Renal cortex interstitium (tissue), 11 donors: Measurements from ENCODE around the gene TMBIM6. TPM values are rescaled to one million over a fixed set of nuclear protein-coding genes. Genes with fewer than 3 reads are reported as not detected.
"Not testable (repeated sequence)": the region's sequence is repeated elsewhere in the genome, so short reads cannot be mapped to it uniquely, and the experiment has no call there.

Experiments
- DNase-seq, 11 donors: peaks; one replicate each; pipeline ENCODE4 v3.0.0-alpha.2; 2013; ENCODE audit warnings: low read depth in 9 of 11, low spot score in 4 of 11; ENCODE audit errors: extremely low read depth in 1 of 11
- polyA plus RNA-seq, 3 donors: library from polyadenylated mRNA; unstranded; fragments of 120-200 nt; gene quantifications; one replicate each; pipeline ENCODE4 v1.2.1, GENCODE V29; 2013; ENCODE audit not compliant: insufficient read length in 3 of 3

TMBIM6 gene
- polyA plus RNA-seq, 3 donors: 665 to 770 (median 739) TPM

DNA sequence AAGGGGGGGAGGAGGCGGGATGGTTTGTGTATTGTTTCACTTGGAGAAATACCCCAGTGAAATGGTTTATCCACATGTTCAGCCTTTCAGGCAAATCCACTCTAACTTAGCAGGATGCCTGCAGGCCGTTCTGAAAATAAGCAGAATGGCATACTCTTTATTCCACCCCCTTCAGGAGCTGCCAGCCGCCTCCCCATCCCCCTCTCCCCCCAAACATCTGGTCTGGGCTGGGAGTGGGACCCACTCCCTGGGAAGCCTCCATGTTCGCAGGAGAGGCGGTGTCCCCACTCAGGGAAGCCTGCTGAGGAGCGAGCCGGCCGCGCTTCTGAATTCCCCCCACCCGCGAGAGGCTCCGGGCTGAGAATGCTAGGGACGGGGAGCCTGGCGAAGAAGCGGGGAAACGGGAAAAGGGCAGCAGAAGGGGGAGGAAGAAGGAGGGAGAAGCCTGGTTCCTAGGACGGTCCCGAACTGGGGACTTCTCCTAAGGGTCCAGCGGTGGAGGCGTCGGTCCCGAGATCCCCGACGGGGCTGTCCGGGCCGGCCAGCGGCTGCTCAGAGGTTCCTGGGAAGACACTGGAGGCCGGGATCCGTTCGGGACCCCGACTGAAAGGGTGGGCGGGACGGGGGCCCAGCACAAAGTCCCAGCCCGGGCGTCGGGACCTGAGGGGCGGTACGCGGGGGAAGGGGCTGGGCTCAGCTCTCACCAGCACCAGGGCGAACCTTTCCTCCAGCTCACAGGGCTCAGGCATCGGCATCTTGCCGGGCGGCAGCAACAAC, 34.8 kb upstream of the TMBIM6 start:
- peak in 4 of 11 donors; percentile 28 to 45 (median 39) for DNase-seq

DNA sequence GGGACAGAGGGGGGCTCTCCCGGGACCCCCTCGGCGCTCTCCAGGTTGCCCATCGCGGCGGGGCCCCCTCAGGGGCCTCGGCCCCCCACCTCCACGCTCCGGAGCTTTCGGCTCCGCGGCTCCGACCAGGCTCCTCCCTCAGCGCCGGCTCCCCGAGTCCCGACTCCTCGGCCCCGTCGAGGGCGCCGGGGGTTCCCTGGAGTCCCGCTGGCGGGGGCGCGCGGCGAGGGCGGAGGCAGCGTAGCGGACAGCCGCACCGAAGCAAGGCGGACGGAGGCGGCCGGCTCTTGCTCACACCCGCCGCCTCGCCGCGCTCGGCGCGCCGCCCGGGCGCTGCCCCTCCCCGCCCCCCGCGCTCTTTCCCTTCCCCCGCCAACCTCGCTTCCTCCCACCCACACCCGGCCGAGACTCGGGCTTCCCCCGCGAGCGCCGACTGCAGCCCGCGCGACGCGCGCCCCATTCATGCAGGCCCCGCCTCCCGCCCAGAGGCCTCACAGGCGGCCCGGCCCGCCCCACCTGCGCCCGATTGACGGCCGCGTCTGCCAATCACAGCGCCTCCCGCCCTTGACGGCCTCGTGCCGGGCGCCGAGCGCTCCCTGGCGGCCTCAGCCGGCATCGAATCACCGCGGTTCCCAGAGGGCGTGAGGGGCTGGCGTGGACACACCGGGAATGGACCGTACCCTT, 34.1 kb upstream of the TMBIM6 start, which contains the start of gene FMNL3:
TSS of gene FMNL3 (minus strand) at position 278 of the 684 bp plus-strand sequence. CDS start at position 53, 225 bp downstream.
- peak; percentile 85 to 97 (median 92) for DNase-seq

DNA sequence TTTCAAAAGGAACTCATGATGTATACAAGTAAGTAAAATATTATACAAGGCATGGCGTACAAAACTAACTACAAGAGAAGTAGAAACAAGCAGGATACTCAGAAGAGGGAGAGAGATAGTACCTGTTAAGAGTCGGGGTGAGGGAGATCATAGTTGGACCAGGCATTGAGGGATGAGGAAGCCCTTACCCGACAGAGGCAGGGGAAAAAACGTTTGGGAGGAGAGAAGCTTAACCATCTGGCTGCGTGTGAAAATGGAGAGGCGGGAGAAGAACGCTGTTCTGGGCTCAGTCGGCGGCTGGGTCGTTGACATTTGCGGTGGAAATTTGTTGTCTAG, 33.6 kb upstream of the TMBIM6 start:
- DNase-seq: no peak

- DNase-seq: no peak
These were observed 32.5 kb upstream of the TMBIM6 start for GRCh38 chr12:49708851-49709250.

DNA sequence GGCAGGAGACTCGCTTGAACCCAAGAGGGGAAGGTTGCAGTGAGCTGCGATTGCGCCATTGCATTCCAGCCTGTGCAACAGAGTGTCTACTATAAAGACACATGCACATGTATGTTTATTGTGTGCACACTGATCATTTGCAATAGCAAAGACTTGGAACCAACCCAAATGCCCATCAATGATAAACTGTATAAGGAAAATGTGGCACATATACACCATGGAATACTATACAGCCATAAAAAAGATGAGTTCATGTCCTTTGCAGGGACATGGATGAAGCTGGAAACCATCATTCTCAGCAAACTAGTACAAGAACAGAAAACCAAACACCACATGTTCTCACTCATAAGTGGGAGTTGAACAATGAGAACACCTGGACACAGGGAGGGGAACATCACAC, 27.4 kb upstream of the TMBIM6 start:
- not testable (repeated sequence) for DNase-seq

DNA sequence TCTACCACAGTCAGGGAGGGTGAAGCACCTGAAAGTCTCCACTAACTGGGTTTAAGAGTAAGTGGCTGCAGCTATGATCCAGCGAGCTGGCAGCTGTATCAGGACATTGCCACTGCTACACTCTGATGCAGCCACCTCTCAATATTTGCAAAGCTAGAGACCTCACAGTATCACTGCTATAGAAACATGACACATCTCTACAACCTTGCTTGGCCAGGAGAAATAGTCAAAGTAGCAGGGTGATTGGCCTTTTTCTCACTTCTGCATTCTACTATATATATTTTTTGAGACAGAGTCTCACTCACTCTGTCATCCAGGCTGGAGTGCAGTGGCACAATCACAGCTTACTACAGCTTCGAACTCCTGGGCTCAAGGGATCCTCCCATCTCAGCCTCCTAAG, 24.8 kb upstream of the TMBIM6 start:
- no peak for DNase-seq

DNA sequence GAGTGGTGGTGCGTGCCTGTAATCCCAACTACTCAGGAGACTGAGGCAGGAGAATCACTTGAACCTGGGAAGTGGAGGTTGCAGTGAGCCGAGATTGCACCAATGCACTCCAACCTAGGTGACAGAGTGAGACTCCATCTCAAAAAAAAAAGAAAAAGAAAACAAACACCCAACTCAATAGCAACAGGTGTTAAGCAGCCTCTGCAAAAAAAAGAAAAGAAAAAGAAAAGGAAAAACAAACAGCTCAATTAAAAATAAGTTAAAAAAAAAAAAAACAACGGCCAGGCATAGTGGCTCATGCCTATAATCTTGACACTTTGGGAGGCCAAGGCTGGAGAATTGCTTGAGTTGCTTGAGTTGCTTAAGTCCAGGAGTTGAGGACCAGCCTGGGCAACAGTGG, 23.6 kb upstream of the TMBIM6 start:
- DNase-seq: not testable (repeated sequence)

- DNase-seq: no peak
These were observed 21.1 kb upstream of the TMBIM6 start for GRCh38 chr12:49720214-49720613.

DNA sequence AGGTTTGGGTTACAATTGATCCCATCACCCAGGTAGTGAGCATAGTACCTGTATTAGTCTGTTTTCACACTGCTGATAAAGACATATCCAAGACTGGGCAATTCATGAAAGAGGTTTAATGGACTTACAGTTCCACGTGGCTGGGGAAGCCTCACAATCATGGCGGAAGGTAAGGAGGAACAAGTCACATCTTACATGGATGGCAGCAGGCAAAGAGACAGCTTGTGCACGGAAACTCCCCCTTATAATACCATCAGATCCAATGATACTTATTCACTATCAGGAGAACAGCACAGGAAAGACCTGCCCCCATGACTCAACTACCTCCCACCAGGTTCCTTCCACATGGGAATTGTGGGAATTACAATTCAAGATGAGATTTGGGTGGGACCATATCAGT, 20.0 kb upstream of the TMBIM6 start:
- not testable (repeated sequence) for DNase-seq

DNA sequence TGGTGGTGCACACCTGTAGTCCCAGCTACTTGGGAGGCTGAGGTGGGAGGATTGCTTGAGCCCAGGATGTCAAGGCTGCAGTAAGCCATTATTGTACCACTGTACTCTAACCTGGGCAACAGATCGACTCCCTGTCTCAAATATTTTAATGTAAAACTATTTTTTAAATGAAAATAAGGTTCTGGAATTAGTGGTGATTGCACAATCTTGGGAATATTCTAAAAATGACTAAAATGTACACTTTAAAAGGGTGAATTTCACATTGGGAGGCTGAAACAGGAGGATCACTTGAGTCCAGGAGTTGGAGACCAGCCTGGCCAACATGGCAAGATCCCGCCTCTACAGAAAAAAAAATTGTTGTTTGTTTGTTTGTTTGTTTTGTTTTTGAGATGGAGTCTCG, 12.9 kb upstream of the TMBIM6 start:
- no peak for DNase-seq

- DNase-seq: no peak
These were observed 11.3 kb upstream of the TMBIM6 start for GRCh38 chr12:49730050-49730449.

DNA sequence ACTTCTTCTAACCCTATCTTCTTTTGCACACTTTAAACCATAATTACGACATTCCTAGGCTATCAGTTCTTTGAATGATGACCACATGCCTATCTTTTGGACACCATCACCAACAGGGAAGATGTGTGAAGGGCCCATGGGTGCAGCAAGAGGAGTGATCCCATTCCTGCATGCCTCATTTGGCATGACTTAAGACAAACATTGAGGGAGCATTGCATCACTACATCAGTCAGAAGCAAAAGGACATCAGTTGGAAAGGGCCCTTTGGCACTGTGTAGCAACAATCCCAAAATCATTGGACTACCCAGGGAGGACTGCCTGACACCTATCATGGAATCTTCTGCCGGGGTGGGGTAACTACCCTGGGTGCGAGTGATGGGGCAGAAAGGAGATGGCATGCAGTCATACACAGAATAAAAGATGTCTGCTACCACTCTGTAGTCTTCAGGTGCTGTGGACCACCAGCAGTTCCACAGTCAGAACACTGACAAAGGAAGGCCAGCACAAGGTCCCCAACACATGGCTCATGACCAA, 10.7 kb upstream of the TMBIM6 start:
- no peak for DNase-seq

- no peak for DNase-seq
These were observed 7.9 kb upstream of the TMBIM6 start for GRCh38 chr12:49733219-49734017.

DNA sequence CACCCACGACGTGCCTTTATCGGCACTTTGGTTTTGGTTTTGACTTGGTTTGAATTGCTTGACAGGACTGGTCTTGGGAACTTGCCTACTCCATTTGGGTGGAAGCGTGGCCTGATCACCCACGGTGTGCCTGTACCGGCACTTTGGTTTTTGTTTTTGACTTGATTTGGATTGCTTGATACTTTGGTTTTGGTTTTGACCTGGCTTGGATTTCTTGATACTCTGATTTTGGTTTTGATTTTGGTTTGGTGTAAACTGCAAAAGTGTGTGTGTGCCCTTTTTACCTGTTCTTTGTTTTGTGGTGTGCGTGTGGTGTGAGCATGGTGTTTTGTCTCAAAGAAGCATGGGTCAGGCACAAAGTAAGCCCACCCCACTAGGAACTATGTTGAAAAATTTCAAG, 6.5 kb upstream of the TMBIM6 start:
- not testable (repeated sequence) for DNase-seq

DNA sequence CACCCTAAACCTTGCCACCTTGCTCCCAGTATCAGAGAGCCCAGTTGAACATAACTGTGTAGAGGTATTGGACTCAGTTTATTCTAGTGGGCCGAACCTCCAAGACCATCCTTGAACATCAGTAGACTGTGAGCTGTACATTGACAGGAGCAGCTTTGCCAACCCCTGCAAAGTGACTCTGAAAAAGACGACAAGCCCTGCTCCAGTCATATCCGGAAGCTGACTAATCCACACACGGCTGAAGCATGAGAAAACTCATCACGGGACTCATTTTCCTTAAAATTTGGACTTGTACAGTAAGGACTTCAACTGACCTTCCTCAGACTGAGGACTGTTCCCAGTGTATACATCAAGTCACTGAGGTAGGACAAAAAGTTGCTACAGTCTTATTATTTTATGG, 2.6 kb upstream of the TMBIM6 start:
- DNase-seq: not testable (repeated sequence)

DNA sequence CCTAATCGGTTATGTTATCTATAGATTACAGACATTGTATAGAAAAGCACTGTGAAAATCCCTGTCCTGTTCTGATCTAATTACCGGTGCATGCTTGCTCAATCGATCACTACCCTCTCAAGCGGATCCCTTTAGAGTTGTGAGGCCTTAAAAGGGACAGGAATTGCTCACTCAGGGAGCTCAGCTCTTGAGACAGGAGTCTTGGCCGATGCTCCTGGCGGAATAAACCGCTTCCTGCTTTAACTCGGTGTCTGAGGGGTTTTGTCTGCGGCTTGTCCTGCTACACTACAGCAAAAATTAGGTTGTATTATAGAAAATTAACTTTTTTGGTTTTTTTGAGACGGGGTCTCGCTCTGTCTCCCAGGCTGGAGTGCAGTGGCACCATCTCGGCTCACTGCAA, 1.1 kb upstream of the TMBIM6 start:
- not testable (repeated sequence) for DNase-seq

DNA sequence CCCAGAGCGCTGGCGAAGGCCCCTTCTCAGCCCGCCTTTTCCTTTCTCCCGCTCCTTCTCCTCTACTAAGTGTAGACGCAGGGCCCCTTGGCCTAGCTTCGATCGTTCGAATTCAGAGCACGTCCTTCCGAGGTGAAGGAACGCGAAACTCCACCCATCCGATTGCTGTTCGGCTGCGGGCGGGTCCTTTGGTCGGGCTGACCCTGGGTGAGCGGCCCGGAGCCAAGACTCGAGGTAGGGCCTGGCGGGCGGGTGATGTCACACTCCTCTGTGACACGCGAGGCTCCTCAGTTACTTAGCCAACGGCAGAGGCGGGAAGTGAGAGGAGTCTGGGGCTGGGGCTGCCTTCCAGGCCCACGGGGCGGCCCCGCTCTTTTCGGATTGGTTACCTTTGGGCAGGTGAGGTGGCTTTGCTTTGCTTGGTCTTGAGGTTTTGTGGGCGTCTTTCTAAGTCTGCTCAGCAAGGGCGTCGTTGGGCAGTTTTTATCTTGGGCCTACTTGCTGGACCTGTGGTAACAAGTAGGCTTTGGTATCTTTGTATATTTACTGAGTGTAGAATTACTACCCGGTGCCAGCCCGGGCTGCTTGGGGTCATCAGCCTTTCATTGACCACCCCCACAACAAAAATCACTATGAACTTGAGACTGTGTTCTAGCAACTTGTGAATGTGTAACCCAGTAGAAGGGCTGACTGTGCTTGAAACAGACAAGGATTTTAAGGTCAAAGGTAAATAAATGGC, 694 bp downstream of the TMBIM6 start:
- DNase-seq: peak; percentile 25 to 68 (median 44)

DNA sequence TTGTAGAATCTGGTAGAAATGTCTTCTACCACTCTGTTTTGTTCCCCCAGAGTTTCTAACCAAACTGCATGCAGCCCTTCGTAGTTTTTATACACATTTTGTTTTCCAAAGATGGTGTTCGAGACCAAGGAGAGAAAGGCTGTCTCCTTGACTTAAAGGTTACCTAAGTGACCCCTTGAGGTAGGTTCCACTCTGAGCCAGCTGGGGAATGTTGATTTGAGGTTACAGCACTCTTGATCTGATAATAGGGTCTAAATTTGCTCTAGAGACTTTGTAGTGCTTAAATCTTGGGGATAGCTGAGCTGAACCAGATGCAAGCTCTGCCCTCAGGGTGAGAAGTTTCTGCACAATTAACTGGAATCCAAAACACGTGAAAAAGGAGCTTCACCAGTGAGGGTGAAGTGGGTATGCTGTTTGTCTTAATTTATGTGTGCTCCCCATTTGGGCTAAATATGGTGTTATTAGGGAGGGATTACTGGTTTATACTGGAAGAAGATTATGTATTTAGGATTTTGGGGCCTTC, 3.1 kb downstream of the TMBIM6 start:
- DNase-seq: no peak

GRCh38 chr12:49748306-49748705, 6.9 kb downstream of the TMBIM6 start:
- DNase-seq: no peak
